Uterus (tissue), 2 donors: ENCODE results near the gene ZFYVE28.

Source experiments
- POLR2A ChIP-seq, 2 donors: fragments of 450-650 bp; IDR thresholded peaks; one replicate each; pipeline ENCODE4 v1.6.1; 2016; ENCODE audit warnings: antibody characterized with exemption in 2 of 2, mild to moderate bottlenecking in 1 of 2, moderate library complexity in 1 of 2
- TF ChIP-seq, protein P1 (sequence below), 4 experiments: fragments of 200-600 bp in 2 of 4; fragments of 450-650 bp in 2 of 4; sonication (generic) in 2 of 4; IDR thresholded peaks; one replicate each; pipeline ENCODE4 v1.5.1; 2016 to 2019; ENCODE audit warnings: antibody characterized with exemption in 4 of 4, mild to moderate bottlenecking in 2 of 4, moderate library complexity in 1 of 4

DNA sequence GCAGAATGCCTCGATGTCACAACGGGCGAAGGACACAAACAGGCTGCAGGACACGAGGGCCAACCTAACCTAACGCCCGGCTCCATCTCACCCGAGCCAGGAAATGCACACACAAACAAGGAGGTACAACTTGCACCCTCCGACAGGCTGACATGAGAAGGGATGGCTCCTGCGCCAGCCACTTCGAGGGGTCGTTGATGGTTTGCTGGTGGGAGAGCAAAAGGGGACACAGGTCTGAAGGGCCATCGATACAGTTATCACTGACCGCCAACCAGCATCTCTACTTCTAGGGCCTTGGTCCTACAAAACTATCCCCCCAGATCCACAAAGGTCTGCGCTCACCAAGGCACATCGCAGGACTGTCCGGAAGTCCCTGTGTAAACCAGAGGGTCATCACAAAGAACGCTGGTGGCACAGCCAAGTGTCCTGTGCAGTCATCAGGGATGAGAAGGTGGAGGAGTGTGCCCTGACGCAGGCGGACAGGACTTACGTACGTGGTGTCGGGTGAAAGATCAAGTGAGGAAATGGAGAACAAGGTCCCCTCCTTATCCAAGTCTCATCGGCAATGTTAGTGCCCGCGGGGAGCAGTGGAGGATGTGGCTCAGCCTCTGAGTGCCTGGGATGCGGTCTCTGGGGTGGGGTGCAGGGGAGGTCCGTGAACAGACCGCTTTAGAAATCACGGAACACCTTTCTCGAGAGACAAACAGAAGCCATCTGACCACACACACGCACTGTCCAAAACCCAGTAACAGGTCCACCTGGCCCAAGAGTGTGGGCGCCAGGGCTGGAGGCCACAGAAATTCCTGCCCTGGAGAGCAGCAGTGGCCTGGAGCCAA, 163.6 kb downstream of the ZFYVE28 start:
- TF ChIP-seq, protein P1, sequence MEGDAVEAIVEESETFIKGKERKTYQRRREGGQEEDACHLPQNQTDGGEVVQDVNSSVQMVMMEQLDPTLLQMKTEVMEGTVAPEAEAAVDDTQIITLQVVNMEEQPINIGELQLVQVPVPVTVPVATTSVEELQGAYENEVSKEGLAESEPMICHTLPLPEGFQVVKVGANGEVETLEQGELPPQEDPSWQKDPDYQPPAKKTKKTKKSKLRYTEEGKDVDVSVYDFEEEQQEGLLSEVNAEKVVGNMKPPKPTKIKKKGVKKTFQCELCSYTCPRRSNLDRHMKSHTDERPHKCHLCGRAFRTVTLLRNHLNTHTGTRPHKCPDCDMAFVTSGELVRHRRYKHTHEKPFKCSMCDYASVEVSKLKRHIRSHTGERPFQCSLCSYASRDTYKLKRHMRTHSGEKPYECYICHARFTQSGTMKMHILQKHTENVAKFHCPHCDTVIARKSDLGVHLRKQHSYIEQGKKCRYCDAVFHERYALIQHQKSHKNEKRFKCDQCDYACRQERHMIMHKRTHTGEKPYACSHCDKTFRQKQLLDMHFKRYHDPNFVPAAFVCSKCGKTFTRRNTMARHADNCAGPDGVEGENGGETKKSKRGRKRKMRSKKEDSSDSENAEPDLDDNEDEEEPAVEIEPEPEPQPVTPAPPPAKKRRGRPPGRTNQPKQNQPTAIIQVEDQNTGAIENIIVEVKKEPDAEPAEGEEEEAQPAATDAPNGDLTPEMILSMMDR (IDR thresholded peaks at IDR 0.05), result no peak
- TF ChIP-seq POLR2A (IDR thresholded peaks at IDR 0.05), result no peak
